Body of pancreas (tissue), 4 donors: ENCODE results near the gene NBEA. TPM values are rescaled to one million over a fixed set of nuclear protein-coding genes. Genes with fewer than 3 reads are reported as not detected.

Experiments
- ATAC-seq: fragments of 150-250 bp; one replicate; pipeline ENCODE4 v1.9.1; 2016
- DNase-seq, 4 donors: peaks; one replicate each; pipeline ENCODE4 v3.0.0-alpha.2; 2019
- H3K27ac ChIP-seq, 4 donors: fragments of 200-600 bp; sonication (generic); 1 replicate in 3 of 4; 2 replicates in 1 of 4; pipeline versions ENCODE4 v1.5.1 to v1.6.1; 2016 to 2019; ENCODE audit warnings: mild to moderate bottlenecking in 1 of 4, mixed read lengths in 1 of 4, moderate library complexity in 1 of 4
- H3K27me3 ChIP-seq, 2 donors: fragments of 200-600 bp; sonication (generic); one replicate each; pipeline ENCODE4 v1.6.0; 2016; ENCODE audit warnings: mild to moderate bottlenecking in 1 of 2
- H3K36me3 ChIP-seq, 2 donors: fragments of 200-600 bp; sonication (generic); replicated peaks in 1 of 2; 2 replicates each; pipeline ENCODE4 v1.5.1; 2016; ENCODE audit warnings: low read depth in 2 of 2; ENCODE audit not compliant: insufficient read depth in 1 of 2
- H3K4me1 ChIP-seq: fragments of 200-600 bp; sonication (generic); one replicate; pipeline ENCODE4 v1.6.0; 2016
- H3K4me3 ChIP-seq, 2 donors: fragments of 200-600 bp; sonication (generic); 1 replicate in 1 of 2; 2 replicates in 1 of 2; pipeline ENCODE4 v1.5.1; 2016 to 2019
- H3K9me3 ChIP-seq, 3 donors: fragments of 200-600 bp; sonication (generic); 1 replicate in 2 of 3; 2 replicates in 1 of 3; pipeline ENCODE4 v1.5.1; 2016
- CTCF ChIP-seq, 7 experiments: fragments of 450-650 bp in 4 of 7; fragments of 200-600 bp in 3 of 7; sonication (generic) in 3 of 7; IDR thresholded peaks; one replicate each; pipeline ENCODE4 v1.5.1; 2016 to 2019; ENCODE audit warnings: antibody characterized with exemption in 7 of 7
- POLR2A ChIP-seq, 3 donors: fragments of 450-650 bp; IDR thresholded peaks; one replicate each; pipeline ENCODE4 v1.6.1; 2016; ENCODE audit warnings: antibody characterized with exemption in 3 of 3, mild to moderate bottlenecking in 2 of 3
- WGBS, 2 donors: methylation state at CpG; one replicate each; pipeline ENCODE4 v1.1.5; 2017; 5-methylcytosine and 5-hydroxymethylcytosine counted together
- intact Hi-C: fragments of 100-400 bp; cut with DNase I; formaldehyde crosslinking; loops from one replicate; pipeline ENCODE4 v1.15.1; 2023
- total RNA-seq, 2 donors: library from RNA; depleted of rRNA; stranded (reverse); fragments of >200 nt; gene quantifications; one replicate each; pipeline ENCODE4 v1.1.0, GENCODE V29; 2016

NBEA gene
- total RNA-seq, 2 donors from 2014 or later, result 9.6 to 19.1 TPM

- TF ChIP-seq CTCF (IDR thresholded peaks at IDR 0.05), result no peak
- TF ChIP-seq POLR2A (IDR thresholded peaks at IDR 0.05), result no peak
- no peak overlapping the region for H3K4me3 ChIP-seq
- H3K4me1 ChIP-seq, result no peaks in the 10 kb centered on the region
- H3K27ac ChIP-seq, result no peak overlapping the region
- DNase-seq (no peak), ATAC-seq (no peak)
- no peaks in the 10 kb centered on the region for H3K9me3 ChIP-seq
- H3K27me3 ChIP-seq, result no peaks in the 10 kb centered on the region
- H3K36me3 ChIP-seq, result no peaks in the 10 kb centered on the region
- WGBS, 2 donors, result 78 to 95% methylated on average over 4 of the region's 4 CpGs
- intact Hi-C loops, result no loop called here
Measured at GRCh38 chr13:35285677-35286076, 343.6 kb downstream of the NBEA start.

DNA sequence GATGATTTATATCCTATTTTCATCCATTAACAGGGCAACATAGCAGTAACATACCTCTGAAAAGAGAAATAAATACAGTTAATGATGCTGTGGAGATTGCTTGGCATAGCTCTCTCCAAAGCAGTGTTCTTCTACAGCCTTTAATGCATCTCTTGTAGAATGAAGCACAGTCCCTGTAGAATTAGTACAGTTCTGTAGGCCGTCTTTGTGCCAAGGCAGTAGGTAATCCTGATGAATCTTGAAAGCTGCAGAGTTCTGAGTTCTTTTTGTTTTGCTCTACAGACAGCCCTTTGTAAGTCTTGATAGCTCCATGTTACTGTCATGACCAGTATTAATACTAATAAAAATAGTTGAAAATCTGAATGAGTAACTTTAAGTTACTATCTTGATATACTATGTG lies 350.3 kb downstream of the NBEA start:
- DNase-seq, result no peak
- H3K9me3 ChIP-seq, result no peaks in the 10 kb centered on the region
- ATAC-seq, result no peak
- 52 to 97% methylated on average over 1 of the region's 1 CpG for WGBS, 2 donors
- no peaks in the 10 kb centered on the region for H3K27me3 ChIP-seq
- TF ChIP-seq CTCF (IDR thresholded peaks at IDR 0.05), result no peak
- intact Hi-C loops, result no loop called here
- no peak overlapping the region for H3K27ac ChIP-seq
- H3K4me3 ChIP-seq, result no peak overlapping the region
- no peaks in the 10 kb centered on the region for H3K4me1 ChIP-seq
- no peaks in the 10 kb centered on the region for H3K36me3 ChIP-seq

- ATAC-seq (no peak), DNase-seq (no peak)
- H3K36me3 ChIP-seq, result no peaks in the 10 kb centered on the region
- no peaks in the 10 kb centered on the region for H3K4me1 ChIP-seq
- no peaks in the 10 kb centered on the region for H3K9me3 ChIP-seq
- intact Hi-C loops, result no loop called here
- H3K4me3 ChIP-seq, result no peak overlapping the region
- no peak for TF ChIP-seq POLR2A (IDR thresholded peaks at IDR 0.05)
- TF ChIP-seq CTCF (IDR thresholded peaks at IDR 0.05), result no peak
- H3K27ac ChIP-seq, result no peak overlapping the region
- H3K27me3 ChIP-seq, result no peaks in the 10 kb centered on the region
Measured at GRCh38 chr13:35293579-35294226, 351.6 kb downstream of the NBEA start.

DNA sequence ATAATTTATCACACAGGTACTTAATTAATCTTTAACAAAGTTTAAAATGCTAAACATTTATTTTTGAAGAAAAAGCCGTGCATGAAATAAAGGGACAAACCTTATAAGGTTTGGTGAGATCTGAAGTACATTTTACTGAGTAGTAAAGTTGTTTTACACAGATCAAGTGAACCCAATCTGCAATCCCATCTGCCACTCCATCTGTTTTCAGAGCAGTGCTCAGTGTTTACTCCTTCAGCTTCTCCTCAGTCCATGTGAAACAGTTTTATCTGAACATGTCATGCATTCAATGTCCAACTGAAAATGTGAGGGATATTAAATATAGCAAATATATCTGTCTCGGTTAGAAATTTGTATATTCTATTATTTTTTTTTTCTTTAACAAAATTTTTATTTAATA lies 367.6 kb downstream of the NBEA start:
- no peak for DNase-seq
- H3K36me3 ChIP-seq, result no peaks in the 10 kb centered on the region
- no peak overlapping the region for H3K4me3 ChIP-seq
- H3K27me3 ChIP-seq, result no peaks in the 10 kb centered on the region
- H3K27ac ChIP-seq, result no peak overlapping the region
- no peak for TF ChIP-seq POLR2A (IDR thresholded peaks at IDR 0.05)
- TF ChIP-seq CTCF (IDR thresholded peaks at IDR 0.05), result no peak
- ATAC-seq, result no peak
- H3K4me1 ChIP-seq, result no peaks in the 10 kb centered on the region
- WGBS, 2 donors, result 84 to 88% methylated on average over 2 of the region's 2 CpGs
- H3K9me3 ChIP-seq, result no peaks in the 10 kb centered on the region
- intact Hi-C loops, result no loop called here

DNA sequence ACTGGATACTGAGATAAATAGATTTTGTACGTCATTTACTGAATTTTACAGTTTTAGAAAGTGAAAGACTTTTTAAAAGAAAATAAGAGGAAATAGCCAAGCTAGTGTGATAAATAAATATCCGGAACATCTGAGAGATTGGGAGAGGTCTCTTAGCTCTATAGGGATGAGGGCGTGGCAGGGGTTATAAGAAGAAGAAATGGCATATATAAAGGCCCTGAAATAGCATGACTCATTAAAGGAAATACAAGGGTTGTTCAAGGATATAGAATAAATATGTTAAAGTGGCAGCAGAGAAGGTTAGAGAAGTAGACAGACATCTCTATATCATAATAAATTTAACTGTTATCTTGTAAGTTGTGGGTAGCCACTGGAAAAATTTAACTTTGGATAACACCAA lies 390.1 kb downstream of the NBEA start:
- no peaks in the 10 kb centered on the region for H3K27me3 ChIP-seq
- intact Hi-C loops, result no loop called here
- ATAC-seq (no peak), DNase-seq (no peak)
- TF ChIP-seq POLR2A (IDR thresholded peaks at IDR 0.05), result no peak
- no peak for TF ChIP-seq CTCF (IDR thresholded peaks at IDR 0.05)
- H3K4me3 ChIP-seq, result no peak overlapping the region
- whole genome bisulfite sequencing, 2 donors, result 91 to 92% methylated on average over 3 of the region's 3 CpGs
- no peaks in the 10 kb centered on the region for H3K4me1 ChIP-seq
- peaks cover 0 to 4% (median 0%) of the 10 kb centered on the region in 3 donors for H3K9me3 ChIP-seq
- no peak overlapping the region for H3K27ac ChIP-seq
- H3K36me3 ChIP-seq, result no peaks in the 10 kb centered on the region
